GM18505 (cell line): ENCODE data around the gene SHKBP1.
"Not testable (repeated sequence)": the region's sequence is repeated elsewhere in the genome, so short reads cannot be mapped to it uniquely, and the experiment has no call there.

Source experiments
- ATAC-seq: cut with Tn5 transposase; IDR thresholded peaks from one replicate; pipeline ENCODE4 v1.9.1; 2021; ENCODE audit not compliant: unreplicated experiment
- POLR2A ChIP-seq: IDR thresholded peaks from 4 replicates; pipeline ENCODE4 v1.6.1; 2011; ENCODE audit warnings: borderline replicate concordance; ENCODE audit not compliant: insufficient read depth, insufficient read length; ENCODE audit errors: extremely low read depth

Gene SHKBP1

DNA sequence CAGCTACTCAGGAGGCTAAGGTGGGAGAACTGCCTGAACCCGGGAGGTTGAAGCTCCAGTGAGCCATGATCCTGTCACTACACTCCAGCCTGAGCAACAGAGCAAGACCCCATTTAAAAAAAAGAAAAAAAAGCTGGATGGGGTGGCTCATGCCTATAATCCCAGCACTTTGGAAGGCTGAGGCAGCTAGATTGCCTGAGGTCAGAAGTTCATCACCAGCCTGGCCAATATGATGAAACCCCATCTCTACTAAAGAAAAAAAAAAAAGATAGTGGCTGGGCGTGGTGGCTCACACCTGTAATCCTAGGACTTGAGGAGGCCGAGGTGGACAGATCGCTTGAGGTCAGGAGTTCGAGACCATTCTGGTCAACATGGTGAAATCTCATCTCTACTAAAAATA lies 39.5 kb downstream of the SHKBP1 start:
- ATAC-seq: no peak

DNA sequence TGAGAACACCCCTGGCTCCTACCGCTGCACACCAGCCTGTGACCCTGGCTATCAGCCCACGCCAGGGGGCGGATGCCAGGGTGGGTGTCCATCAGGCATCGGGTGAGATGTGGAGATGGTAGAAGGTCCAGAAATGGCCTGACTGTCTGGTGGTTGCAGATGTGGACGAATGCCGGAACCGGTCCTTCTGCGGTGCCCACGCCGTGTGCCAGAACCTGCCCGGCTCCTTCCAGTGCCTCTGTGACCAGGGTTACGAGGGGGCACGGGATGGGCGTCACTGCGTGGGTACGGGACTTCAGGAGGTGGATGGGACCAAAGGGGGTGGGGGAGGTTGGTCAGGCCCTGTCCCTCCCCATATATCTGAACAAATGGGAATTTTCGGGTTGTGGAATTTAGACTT lies 40.3 kb downstream of the SHKBP1 start:
- ATAC-seq: no peak
- TF ChIP-seq POLR2A: no peak

More for the DNA sequence above, 39.5 kb downstream of the SHKBP1 start:
- TF ChIP-seq POLR2A: no peak

DNA sequence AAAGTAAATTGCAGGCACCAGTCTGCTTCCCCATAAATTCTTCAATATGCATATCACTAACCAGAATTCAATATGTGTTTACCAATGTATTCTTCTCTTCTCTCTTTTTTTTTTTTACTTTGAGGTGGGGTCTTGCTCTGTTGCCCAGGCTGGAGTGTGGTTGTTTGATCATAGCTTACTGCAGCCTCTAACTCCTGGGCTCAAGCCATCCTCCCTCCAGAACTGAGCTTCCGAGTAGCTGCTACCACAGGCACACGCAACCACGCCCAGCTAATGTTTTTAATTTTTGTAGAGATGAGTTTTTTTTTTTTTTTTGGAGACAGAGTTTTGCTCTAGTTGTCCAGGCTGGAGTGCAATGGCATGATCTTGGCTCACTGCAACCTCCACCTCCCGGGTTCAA lies 41.3 kb downstream of the SHKBP1 start:
- TF ChIP-seq POLR2A: no peak
- ATAC-seq: no peak

DNA sequence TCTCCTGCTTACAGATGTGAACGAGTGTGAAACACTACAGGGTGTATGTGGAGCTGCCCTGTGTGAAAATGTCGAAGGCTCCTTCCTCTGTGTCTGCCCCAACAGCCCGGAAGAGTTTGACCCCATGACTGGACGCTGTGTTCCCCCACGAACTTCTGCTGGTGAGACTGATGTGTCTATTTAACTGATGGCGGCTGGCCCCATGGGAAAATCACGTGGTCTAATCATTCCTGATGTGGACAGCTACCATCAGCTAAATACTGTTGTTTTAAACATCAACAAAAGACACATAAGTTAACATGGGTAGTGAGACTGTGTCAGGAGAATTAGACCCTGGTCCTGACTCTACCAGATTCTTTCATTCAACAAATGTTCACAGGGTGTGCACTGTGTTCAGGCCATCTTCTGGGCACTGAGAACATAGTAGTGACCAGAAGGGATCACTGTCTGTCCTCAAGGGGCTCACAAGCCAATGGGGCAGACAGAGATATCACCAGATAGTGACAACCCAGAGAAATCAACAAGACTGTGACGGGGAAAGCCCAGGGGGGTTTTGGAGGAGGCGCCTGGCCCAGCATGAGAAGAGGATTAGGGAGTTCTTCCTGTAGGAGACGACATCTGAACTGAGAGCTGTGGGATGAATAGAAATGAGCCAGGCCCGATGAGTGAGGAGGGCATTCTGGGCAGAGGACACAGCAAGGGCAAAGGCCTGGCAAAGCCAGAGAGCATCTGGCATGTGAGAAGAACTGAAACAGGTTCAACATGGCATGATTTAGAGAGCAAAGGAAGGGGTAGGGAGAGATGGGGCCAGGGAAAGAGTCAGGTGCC lies 42.9 kb downstream of the SHKBP1 start:
- ATAC-seq: no peak
- no peak for TF ChIP-seq POLR2A

DNA sequence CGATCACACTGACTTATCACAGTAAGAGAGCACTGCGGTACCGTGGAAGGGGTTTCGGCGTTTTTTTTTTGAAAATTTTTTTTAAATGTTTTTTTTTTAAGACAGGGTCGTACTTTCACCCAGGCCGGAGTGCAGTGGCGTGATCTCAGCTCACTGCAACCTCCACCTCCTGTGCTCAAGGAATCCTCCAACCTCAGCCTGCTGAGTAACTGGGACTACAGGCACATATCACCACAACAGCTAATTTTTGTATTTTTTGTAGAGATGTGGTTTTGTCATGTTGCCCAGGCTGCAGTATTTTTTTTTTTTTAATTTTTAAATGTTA lies 43.5 kb downstream of the SHKBP1 start:
- ATAC-seq: no peak
- TF ChIP-seq POLR2A: no peak

DNA sequence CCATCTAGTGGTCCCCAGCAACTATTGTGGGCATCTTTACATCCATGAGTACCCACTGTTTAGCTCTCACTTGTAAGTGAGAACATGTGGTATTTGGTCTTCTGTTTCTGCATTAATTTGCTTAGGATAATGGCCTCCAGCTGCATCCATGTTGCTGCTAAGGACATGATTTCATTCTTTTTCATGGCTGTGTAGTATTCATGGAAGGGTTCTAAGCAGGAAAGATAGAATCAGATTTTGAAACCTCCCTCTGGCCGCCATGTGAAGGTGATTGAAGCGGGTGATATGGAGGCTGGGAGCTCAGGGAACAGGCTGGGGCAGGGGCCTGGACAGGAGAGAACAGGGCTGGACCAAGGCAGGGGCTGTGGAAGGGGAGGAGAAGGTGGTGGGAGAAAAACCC lies 44.6 kb downstream of the SHKBP1 start:
- no peak for ATAC-seq
- no peak for TF ChIP-seq POLR2A

DNA sequence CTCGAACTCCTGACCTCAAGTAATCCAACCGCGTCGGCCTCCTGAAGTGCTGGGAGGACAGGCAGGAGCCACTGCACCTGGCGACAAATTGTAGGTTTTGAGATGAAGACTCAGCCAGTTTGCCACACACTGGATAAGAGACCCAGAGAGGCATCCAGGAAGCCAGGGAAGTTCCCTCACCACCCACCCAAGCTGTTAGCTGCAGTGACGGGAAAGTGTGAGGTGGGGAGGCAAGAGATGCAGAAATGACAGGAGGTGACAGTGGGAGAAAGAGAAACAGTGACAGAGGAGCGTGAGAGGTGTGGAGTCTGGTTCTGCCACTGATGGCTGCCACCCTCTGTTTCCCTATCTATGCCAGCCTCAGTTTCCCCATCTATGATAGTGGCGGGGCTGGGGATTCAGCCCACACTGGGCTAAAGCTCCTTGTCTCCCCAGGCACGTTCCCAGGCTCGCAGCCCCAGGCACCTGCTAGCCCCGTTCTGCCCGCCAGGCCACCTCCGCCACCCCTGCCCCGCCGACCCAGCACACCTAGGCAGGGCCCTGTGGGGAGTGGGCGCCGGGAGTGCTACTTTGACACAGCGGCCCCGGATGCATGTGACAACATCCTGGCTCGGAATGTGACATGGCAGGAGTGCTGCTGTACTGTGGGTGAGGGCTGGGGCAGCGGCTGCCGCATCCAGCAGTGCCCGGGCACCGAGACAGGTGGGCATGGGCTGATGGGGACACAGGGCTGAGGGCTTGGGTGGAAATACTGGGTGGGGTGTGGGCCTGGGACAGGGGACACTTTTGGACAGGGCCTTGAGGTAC lies 45.5 kb downstream of the SHKBP1 start:
- no peak for TF ChIP-seq POLR2A
- no peak for ATAC-seq

DNA sequence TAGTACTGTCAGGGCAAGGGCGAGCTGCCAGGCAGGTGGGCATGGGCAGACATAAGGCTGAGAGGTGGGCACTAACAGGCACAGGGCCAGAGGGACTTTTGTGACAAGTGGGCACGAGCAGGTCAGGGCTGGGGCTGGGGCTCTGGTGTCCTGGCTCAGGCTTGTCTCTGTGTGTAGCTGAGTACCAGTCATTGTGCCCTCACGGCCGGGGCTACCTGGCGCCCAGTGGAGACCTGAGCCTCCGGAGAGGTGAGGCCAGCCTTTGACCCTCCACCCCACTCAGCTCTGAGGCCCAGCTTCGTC lies 46.1 kb downstream of the SHKBP1 start:
- no peak for TF ChIP-seq POLR2A
- no peak for ATAC-seq

DNA sequence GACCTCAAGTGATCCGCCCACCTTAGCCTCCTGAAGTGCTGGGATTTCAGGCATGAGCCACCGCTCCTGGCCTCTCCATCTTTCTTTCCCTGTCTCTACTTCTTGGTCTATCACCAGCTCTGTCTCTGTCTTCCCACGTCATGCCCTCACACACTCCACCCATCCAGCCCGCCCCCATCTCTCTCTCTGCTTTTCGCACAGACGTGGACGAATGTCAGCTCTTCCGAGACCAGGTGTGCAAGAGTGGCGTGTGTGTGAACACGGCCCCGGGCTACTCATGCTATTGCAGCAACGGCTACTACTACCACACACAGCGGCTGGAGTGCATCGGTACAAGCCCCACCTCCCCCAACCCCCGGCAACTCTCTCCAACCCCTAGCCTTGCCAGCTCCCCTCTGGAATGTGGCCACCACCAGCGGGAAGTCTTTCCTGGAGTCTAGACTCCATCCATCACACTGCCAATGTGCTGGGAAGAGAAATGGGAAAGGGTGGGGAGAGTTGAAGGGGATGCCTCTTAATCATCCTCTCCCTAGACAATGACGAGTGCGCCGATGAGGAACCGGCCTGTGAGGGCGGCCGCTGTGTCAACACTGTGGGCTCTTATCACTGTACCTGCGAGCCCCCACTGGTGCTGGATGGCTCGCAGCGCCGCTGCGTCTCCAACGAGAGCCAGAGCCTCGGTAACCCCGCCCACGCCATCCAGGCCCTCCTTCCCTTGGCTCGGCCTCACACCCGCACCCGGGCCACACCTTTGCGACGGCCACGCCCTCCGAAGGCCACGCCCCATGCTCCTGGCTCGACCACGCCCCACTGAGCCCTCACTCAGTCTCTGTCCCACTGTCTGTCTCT lies 47.0 kb downstream of the SHKBP1 start:
- TF ChIP-seq POLR2A: no peak
- ATAC-seq: no peak

DNA sequence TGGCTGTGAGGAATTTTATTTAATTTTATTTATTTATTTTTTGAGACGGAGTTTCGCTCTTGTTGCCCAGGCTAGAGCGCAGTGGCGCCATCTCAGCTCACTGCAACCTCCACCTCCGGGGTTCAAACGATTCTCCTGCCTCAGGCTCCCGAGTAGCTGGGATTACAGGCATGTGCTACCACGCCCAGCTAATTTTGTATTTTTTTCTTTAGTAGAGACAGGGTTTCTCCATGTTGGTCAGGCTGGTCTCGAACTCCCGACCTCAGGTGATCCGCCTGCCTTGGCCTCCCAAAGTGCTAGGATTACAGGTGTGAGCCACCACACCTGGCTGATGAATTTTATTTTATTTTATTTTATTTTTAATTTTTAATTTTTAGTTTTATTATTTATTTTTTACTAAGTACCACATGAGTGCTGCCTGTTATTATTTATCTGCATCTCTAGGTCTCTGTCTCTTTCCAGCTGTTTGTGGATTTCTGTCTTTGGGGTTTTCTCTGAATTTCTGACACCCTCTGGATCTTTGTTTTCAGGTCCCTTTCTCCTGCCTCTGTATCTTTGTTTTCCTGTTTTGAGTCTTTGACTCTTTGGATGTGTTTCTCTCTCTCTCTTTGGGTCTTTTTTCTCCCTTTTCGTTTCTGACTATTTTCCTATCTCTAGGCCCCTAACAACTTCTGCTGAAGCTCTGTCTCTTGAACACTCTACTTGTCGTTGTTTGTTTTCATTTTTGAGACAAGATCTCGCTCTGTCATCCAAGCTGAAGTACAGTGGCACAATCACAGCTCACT lies 47.9 kb downstream of the SHKBP1 start:
- ATAC-seq: not testable (repeated sequence)

DNA sequence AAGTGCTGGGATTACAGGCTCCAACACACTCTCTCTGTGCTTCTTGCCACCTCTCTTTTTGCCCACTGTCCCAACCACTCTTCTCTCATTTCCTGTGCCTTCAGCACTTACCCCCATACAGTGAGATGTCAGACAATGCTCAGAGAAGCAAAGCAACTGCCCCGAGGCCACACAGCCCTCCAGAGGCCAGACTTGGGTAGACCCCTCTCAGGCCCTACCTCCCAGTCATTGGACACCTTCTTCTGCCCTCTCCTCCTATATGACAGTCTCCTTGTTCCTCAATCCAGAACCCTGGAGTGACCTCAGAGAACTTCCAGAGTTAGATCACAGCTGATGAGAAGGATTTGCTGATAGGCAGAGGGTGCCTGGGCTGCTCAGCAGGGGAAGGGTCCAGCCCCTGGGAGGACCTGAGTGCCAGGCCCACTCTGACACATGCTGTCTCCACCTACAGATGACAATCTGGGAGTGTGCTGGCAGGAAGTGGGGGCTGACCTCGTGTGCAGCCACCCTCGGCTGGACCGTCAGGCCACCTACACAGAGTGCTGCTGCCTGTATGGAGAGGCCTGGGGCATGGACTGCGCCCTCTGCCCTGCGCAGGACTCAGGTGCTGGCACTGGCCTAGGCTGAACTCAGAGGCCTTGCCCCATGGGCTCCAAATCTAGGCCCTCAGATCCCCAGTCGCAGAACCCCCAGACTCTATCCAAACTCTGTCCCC lies 48.9 kb downstream of the SHKBP1 start:
- no peak for TF ChIP-seq POLR2A
- ATAC-seq: no peak

DNA sequence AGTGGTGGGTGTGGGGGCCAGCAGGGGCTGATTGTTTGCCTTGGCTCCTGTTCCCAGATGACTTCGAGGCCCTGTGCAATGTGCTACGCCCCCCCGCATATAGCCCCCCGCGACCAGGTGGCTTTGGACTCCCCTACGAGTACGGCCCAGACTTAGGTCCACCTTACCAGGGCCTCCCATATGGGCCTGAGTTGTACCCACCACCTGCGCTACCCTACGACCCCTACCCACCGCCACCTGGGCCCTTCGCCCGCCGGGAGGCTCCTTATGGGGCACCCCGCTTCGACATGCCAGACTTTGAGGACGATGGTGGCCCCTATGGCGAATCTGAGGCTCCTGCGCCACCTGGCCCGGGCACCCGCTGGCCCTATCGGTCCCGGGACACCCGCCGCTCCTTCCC lies 50.2 kb downstream of the SHKBP1 start:
- no peak for TF ChIP-seq POLR2A
- no peak for ATAC-seq
